Fibroblast of lung (primary cell): ENCODE results near the gene COG5. TPM values are rescaled to one million over a fixed set of nuclear protein-coding genes. Genes with fewer than 3 reads are reported as not detected.

Experiments
- DNase-seq, 2 donors: peaks; one replicate each; pipeline versions ENCODE4 v3.0.0 to v3.0.0-alpha.2; 2010; ENCODE audit warnings: low read depth in 2 of 2
- H2AFZ ChIP-seq: 2 replicates; pipeline ENCODE4 v1.5.1; 2012; ENCODE audit warnings: low read length, control low read depth, inconsistent platforms
- H3K27ac ChIP-seq: 2 replicates; pipeline ENCODE4 v1.5.1; 2011; ENCODE audit warnings: low read length, control low read depth; ENCODE audit not compliant: insufficient read depth
- H3K27me3 ChIP-seq: 2 replicates; pipeline ENCODE4 v1.5.1; 2011; ENCODE audit warnings: mild to moderate bottlenecking, low read length; ENCODE audit not compliant: control insufficient read depth, insufficient read depth
- H3K36me3 ChIP-seq: 2 replicates; pipeline ENCODE4 v1.5.1; 2011; ENCODE audit warnings: low read length; ENCODE audit not compliant: control insufficient read depth, insufficient read depth
- H3K4me1 ChIP-seq: 2 replicates; pipeline ENCODE4 v1.5.1; 2011; ENCODE audit warnings: low read length; ENCODE audit not compliant: control insufficient read depth, insufficient read depth; ENCODE audit errors: extremely low read depth
- H3K4me2 ChIP-seq: 2 replicates; pipeline ENCODE4 v1.5.1; 2011; ENCODE audit warnings: low read length, control low read depth; ENCODE audit not compliant: insufficient read depth; ENCODE audit errors: extremely low read depth
- H3K4me3 ChIP-seq, 4 experiments: fragments of 200-600 bp in 1 of 4; sonication (generic) in 1 of 4; replicated peaks in 1 of 4; 2 replicates each; pipeline ENCODE4 v1.5.1; 2011 to 2016; ENCODE audit warnings: low read length in 4 of 4, low read depth in 3 of 4, mild to moderate bottlenecking in 3 of 4, control low read depth in 2 of 4, inconsistent platforms in 1 of 4, mixed read lengths in 1 of 4; ENCODE audit not compliant: insufficient read depth in 1 of 4; ENCODE audit errors: control extremely low read depth in 1 of 4
- H3K79me2 ChIP-seq: 2 replicates; pipeline ENCODE4 v1.5.1; 2012; ENCODE audit warnings: mild to moderate bottlenecking, low read length, inconsistent platforms; ENCODE audit not compliant: control insufficient read depth, insufficient read depth
- H3K9ac ChIP-seq: 2 replicates; pipeline ENCODE4 v1.5.1; 2011; ENCODE audit warnings: mild to moderate bottlenecking, low read length, control low read depth; ENCODE audit not compliant: insufficient read depth
- H3K9me3 ChIP-seq: 2 replicates; pipeline ENCODE4 v1.5.1; 2012; ENCODE audit warnings: low read depth, low read length; ENCODE audit not compliant: control insufficient read depth, insufficient read depth
- H4K20me1 ChIP-seq: 2 replicates; pipeline ENCODE4 v1.5.1; 2011; ENCODE audit warnings: low read length; ENCODE audit not compliant: control insufficient read depth, insufficient read depth; ENCODE audit errors: extremely low read depth
- EZH2 ChIP-seq: IDR thresholded peaks from 2 replicates; pipeline ENCODE4 v1.5.1; 2012; ENCODE audit warnings: low read length, control low read depth, mild to moderate bottlenecking; ENCODE audit errors: missing control alignments
- polyA plus RNA-seq, 2 donors: library from polyadenylated mRNA; depleted of rRNA in 1 of 2; stranded (reverse) in 1 of 2; unstranded in 1 of 2; fragments of >200 nt; gene quantifications; 2 replicates each; pipeline ENCODE4 v1.2.1, GENCODE V29; 2011 to 2012; ENCODE audit warnings: missing spikeins in 1 of 2
- total RNA-seq: library from RNA; depleted of rRNA; stranded (reverse); fragments of >200 nt; gene quantifications from 2 replicates; pipeline ENCODE4 v1.2.1, GENCODE V29; 2014
- TF ChIP-seq, protein P1 (sequence below), 2 donors: IDR thresholded peaks in 1 of 2; conservative IDR thresholded peaks in 1 of 2; 1 replicate in 1 of 2; 2 replicates in 1 of 2; pipeline ENCODE4 v1.5.1; 2011 to 2012; ENCODE audit warnings: low read length in 2 of 2, control low read depth in 1 of 2, inconsistent platforms in 1 of 2, low read depth in 1 of 2, mild to moderate bottlenecking in 1 of 2

COG5 gene
- total and polyA plus RNA-seq, 2 donors (not counting 1 experiment from before 2014, with no cell fraction given): 34.5 to 40.3 TPM

DNA sequence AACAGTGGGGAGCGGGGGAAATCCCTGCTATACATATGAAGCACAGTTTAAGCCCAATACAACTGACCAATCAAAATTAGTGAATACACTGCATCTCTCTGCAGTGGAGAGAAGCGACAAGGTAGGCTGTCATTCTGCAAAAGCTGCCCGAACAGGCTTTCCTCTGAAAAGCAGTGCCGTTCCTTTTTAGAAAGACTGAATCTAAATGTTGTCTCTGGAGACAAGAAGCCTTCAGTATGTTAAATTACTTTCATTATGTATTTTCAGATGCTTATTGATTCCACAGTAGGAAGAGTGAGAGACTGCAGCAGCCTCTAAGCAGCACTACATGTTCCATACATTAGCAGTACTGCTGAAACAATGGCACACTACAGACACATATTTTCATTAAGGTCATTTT is 93.8 kb downstream of the COG5 start, which contains the start of gene GPR22:
GPR22 (plus strand) TSS at position 129 of the 400 bp plus-strand sequence. CDS start 4,004 bp downstream, outside the sequence.
- H3K9me3 ChIP-seq: no peaks in the 10 kb centered on the region
- TF ChIP-seq, protein P1, sequence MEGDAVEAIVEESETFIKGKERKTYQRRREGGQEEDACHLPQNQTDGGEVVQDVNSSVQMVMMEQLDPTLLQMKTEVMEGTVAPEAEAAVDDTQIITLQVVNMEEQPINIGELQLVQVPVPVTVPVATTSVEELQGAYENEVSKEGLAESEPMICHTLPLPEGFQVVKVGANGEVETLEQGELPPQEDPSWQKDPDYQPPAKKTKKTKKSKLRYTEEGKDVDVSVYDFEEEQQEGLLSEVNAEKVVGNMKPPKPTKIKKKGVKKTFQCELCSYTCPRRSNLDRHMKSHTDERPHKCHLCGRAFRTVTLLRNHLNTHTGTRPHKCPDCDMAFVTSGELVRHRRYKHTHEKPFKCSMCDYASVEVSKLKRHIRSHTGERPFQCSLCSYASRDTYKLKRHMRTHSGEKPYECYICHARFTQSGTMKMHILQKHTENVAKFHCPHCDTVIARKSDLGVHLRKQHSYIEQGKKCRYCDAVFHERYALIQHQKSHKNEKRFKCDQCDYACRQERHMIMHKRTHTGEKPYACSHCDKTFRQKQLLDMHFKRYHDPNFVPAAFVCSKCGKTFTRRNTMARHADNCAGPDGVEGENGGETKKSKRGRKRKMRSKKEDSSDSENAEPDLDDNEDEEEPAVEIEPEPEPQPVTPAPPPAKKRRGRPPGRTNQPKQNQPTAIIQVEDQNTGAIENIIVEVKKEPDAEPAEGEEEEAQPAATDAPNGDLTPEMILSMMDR (conservative IDR thresholded peaks at IDR 0.05 in 1 of 2, IDR thresholded peaks at IDR 0.05 in 1 of 2; ENCODE audit: low read depth in 1 of 2, low read length in 2 of 2): no peak
- no peak for TF ChIP-seq EZH2
- peaks cover 8% of the 10 kb centered on the region for H3K4me1 ChIP-seq
- no peak within 1 kb of the TSS for H3K4me2 ChIP-seq
- no peak within 1 kb of the TSS for H2AFZ ChIP-seq
- no peaks in the 10 kb centered on the region for H3K36me3 ChIP-seq
- DNase-seq: no peak
- H3K27me3 ChIP-seq: no peaks in the 10 kb centered on the region
- H3K27ac ChIP-seq: no peak within 1 kb of the TSS
- no peak within 1 kb of the TSS for H3K4me3 ChIP-seq
- H4K20me1 ChIP-seq: no peaks in the 10 kb centered on the region
- no peaks in the 10 kb centered on the region for H3K79me2 ChIP-seq
- no peak within 1 kb of the TSS for H3K9ac ChIP-seq

DNA sequence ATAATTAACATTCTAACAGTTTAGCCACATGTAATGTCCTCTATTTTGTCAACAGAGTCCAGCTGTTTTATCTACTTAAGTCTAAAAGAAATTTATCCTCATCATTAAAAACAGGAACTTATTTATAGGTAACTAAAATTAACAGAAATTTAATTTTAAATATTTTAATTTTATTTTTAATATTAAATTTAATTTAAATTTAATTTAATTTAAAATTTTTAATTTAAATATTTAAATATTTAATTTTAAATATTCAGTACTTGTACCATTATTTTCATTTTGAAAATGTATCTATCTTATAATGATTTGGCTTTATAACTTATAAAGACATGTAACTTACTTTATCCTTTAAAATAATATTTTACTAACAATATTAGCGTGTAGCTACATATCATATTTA is 94.9 kb downstream of the COG5 start:
- Histone ChIP-seq H3K9me3 (no peaks in the 10 kb centered on the region), H4K20me1 (no peaks in the 10 kb centered on the region), H3K36me3 (no peaks in the 10 kb centered on the region)

DNA sequence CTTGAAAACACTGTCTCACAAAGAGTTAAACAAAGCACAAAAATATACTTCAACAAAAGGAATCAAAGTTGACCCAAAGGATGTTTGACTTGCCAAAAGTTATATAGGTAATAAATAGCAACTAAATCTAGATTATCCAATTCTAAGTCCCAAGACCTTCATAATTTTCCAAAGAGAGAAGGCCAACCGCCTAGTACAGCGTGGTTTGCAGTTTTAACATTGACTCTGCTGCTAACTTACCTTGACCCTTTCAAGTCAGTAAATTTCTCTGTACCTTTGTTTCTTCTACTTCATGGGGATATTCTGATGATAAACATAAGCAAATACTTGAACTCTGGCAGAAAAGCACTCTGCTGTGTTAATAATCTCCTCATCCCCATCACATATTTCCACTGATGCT is 95.7 kb downstream of the COG5 start:
- Histone ChIP-seq H2AFZ (no peak overlapping the region), H3K9ac (no peak overlapping the region), H3K4me1 (peaks cover 8% of the 10 kb centered on the region), H4K20me1 (no peaks in the 10 kb centered on the region), H3K27ac (no peak overlapping the region), H3K4me2 (no peak overlapping the region), H3K27me3 (no peaks in the 10 kb centered on the region), H3K79me2 (no peaks in the 10 kb centered on the region), H3K36me3 (no peaks in the 10 kb centered on the region), H3K4me3 (no peak overlapping the region), H3K9me3 (no peaks in the 10 kb centered on the region)
- TF ChIP-seq, protein P1 (conservative IDR thresholded peaks at IDR 0.05 in 1 of 2, IDR thresholded peaks at IDR 0.05 in 1 of 2; ENCODE audit: low read depth in 1 of 2, low read length in 2 of 2): no peak
- no peak for TF ChIP-seq EZH2
- DNase-seq: no peak

More for the DNA sequence above, 94.9 kb downstream of the COG5 start:
- no peaks in the 10 kb centered on the region for H3K79me2 ChIP-seq
- no peak overlapping the region for H2AFZ ChIP-seq
- no peaks in the 10 kb centered on the region for H3K27me3 ChIP-seq
- no peak overlapping the region for H3K9ac ChIP-seq
- TF ChIP-seq, protein P1 (conservative IDR thresholded peaks at IDR 0.05 in 1 of 2, IDR thresholded peaks at IDR 0.05 in 1 of 2; ENCODE audit: low read depth in 1 of 2, low read length in 2 of 2): no peak
- no peak for TF ChIP-seq EZH2
- H3K4me1 ChIP-seq: peaks cover 8% of the 10 kb centered on the region
- no peak for DNase-seq
- no peak overlapping the region for H3K4me3 ChIP-seq
- no peak overlapping the region for H3K27ac ChIP-seq
- no peak overlapping the region for H3K4me2 ChIP-seq
